Dedifferentiated amniotic fluid mesenchymal stem cell (primary cell): ENCODE results near the gene DEF6.

ENCODE experiments used
- DNase-seq: peaks from one replicate; pipeline ENCODE4 v3.0.0-alpha.2; 2016; ENCODE audit errors: extremely low spot score

DEF6 gene

GRCh38 chr6:35343092-35343834 lies 45.6 kb downstream of the DEF6 start:
- DNase-seq, result no peak

DNA sequence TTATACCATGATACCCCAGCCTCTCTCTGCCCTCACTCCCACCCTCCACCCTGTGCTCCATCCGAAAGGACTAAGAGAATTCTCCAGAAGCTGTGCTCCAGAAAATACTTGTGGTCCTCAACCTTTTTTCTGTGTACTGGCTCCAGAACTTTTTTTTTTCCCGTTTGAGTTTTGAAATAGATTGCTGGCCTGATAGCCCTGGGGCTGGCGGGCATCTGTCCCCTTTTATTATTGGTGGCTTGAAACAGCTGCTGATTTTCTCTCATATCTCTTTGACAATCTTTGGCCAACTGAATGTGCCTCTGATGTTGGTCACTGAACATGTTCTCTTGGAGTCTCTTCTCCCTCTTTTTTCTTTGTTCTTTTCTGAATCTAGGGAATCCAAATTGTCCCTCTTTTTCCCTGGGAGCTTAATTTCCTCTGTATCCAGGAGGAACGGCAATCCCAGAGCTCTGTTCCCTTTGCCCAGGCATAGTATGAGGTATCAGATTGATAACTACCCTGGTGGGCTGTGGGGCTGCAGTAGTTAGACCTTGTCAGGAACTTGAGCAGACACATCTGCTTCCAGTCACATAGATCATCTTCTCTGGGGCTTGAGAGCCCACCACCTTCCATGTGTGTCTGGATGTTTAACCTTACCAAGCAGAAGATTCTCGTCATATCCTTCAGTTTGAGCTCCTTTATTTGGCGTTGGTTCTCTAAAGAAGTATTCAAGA lies 46.4 kb downstream of the DEF6 start:
- no peak for DNase-seq

DNA sequence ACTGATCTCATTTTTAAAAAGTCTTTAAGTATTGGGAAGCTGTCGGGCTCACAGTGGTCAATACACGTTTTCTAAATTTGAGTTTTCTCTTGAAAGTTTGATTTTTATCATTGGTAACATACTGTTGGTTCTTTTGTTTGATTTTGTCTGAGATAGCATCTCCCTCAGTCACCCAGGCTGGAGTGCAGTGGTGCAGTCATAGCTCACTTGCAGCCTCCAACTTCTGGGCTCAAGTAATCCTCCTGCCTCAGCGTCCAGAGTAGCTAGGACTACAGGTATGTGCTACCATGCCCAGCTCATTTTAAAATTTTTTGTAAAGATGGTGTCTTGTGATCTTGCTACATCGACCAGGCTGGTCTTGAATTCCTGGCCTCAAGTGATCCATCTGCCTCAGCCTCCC lies 53.8 kb downstream of the DEF6 start:
- DNase-seq, result no peak

DNA sequence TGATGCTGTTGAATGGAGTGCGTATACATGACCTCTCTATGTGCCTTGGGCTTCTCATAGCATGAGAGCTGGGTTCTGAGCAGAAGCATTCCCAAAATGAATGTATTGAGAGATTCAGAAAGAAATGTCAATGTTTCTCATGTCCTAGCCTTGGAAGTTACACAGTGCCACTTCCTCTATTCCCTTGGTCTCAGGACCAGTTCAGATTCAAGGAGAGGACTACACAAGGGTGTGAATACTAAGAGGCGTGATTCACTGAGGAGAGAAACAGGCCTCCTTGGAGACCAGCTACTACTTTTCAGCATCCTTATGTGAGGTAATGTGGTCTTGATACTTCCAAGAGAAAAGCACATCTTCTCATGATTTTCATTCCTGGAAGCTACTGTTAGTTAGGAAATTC lies 55.1 kb downstream of the DEF6 start:
- DNase-seq, result no peak

- no peak for DNase-seq
Measured at GRCh38 chr6:35354361-35355135, 56.9 kb downstream of the DEF6 start.

DNA sequence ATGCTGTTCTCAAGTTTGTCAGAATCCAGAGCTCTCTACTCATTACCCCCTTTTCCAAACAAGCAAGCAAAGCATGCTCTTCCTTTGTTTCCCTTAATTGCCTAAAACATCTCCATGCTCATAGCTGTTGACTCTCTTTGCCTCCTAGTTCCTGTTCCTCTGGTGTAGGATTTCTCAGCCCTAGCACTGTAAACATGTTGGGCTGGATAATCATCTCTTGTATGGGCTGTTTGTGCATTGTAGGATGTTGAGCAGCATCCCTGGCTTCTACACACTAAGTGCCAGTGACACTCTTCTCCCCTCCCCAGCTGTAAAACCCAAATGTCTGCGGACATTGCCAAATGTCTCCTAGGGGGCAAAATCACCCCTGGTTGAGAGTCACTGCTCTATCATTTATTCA lies 58.8 kb downstream of the DEF6 start:
- no peak for DNase-seq

GRCh38 chr6:35357677-35358076 lies 60.1 kb downstream of the DEF6 start:
- DNase-seq, result no peak

- DNase-seq, result no peak
Measured at GRCh38 chr6:35358086-35358485, 60.5 kb downstream of the DEF6 start.

- no peak for DNase-seq
Measured at GRCh38 chr6:35359346-35359743, 61.7 kb downstream of the DEF6 start.

- no peak for DNase-seq
Measured at GRCh38 chr6:35359744-35360348, 62.2 kb downstream of the DEF6 start.

- DNase-seq, result no peak
Measured at GRCh38 chr6:35360349-35361138, 62.9 kb downstream of the DEF6 start.

DNA sequence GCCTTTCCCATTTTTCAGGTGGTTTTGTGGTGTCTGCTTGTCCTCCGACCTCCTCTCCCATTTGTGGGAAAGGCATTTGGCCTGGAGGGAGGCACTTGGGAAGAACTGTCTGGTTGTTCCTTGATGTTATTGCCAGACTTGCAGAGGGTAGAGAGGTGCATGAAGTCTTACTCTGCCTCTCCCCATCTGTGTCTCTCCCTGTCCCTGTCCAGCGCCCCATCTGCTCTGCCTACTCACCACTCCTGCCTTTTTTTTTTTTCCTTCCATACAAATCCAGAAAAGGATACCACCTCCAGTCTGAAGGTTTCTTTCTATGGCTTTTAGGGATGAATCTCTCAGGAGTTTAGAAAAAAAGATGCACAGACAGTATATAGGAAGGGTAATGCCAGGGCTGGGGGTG lies 64.6 kb downstream of the DEF6 start:
- DNase-seq, result no peak

GRCh38 chr6:35363293-35363750 lies 65.7 kb downstream of the DEF6 start:
- no peak for DNase-seq

GRCh38 chr6:35365594-35366203 lies 68.1 kb downstream of the DEF6 start:
- DNase-seq, result no peak

- DNase-seq, result no peak
Measured at GRCh38 chr6:35366204-35366596, 68.6 kb downstream of the DEF6 start.

DNA sequence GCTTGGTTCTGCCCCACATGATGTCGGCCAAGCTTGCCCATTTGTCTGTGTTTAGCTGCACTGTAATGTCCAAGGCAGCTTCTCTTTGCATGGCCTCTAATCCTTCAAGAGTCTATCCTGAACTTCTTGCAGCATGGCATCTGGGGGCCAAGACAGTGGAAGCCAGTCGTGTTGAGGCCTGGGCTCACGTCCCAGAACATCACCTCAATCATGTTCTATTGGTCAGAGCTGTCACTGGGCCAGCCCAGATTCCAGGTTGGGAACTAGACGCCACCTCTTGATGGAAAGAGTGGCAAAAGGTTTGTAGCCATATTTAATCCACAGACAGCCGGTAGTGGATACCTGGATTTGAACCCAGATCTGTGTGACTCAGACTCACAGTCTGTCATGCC lies 70.0 kb downstream of the DEF6 start:
- DNase-seq, result no peak

DNA sequence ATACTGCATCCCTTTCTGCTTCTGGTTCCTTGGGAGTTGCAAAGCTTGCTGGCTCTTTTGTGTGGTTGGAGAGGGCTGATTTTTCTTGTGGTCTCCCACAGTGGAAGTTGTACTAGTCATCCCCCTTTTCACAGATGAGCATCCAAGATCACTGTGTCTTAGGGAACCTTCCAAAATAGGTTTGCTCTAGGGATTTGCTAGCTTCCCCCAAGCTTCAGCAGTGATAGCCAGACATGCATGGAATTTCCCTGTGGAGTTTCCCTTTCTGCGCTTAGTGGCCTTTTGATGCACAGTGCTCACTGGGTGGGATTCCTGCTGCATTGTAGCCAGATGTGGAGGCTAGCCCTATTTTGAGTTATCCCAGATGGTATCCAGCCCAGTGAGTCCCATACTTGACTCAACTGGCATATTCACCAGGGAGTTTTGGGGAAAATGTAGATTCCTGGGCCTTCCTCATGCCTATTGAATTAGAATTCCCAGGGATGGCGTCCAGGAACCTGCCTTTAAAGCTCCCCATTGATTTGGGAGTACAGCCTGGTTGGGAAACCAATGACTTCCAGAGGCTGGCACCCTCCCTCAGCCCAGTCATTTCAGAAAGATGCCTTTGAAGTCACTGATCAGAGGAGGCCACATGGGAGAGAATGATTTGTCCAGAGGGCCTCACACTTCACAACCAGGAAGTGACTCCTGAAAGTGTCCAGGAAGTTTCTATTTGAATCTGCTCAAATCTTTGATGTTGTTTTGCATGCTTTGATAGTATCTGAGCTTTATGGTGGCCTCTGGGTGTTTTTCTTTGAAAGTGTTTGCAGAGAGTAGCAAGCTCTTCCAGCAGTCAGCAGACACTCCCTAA lies 70.6 kb downstream of the DEF6 start:
- peak; percentile 31 for DNase-seq

- DNase-seq, result peak; percentile 88
Measured at GRCh38 chr6:35370124-35370741, 72.6 kb downstream of the DEF6 start.

GRCh38 chr6:35370785-35371493 lies 73.3 kb downstream of the DEF6 start:
- DNase-seq, result no peak
